SU-DHL-6 (cell line): ENCODE measurements around the gene GLDN.
"Not testable (repeated sequence)": the region's sequence is repeated elsewhere in the genome, so short reads cannot be mapped to it uniquely, and the experiment has no call there.

Source experiments
- H2AFZ ChIP-seq: fragments of 200-600 bp; sonication (generic); 2 replicates; pipeline ENCODE4 v1.6.1; 2014; ENCODE audit warnings: low read depth, mild to moderate bottlenecking, moderate library complexity, mixed read lengths, antibody characterized with exemption, low read length; ENCODE audit not compliant: severe bottlenecking
- H3F3A ChIP-seq: fragments of 200-600 bp; shearing (Covaris generic); 2 replicates; pipeline ENCODE4 v1.6.0; 2016; ENCODE audit warnings: antibody characterized with exemption, mild to moderate bottlenecking; ENCODE audit not compliant: insufficient read depth
- H3K27ac ChIP-seq: fragments of 200-600 bp; sonication (generic); 2 replicates; pipeline ENCODE4 v1.5.1; 2016; ENCODE audit warnings: low read depth, mild to moderate bottlenecking, low read length, moderate library complexity, mixed read lengths
- H3K27me3 ChIP-seq: fragments of 200-600 bp; sonication (generic), shearing (Covaris generic); 2 replicates; pipeline ENCODE4 v1.6.0; 2014; ENCODE audit warnings: mild to moderate bottlenecking, low read length
- H3K36me3 ChIP-seq: fragments of 200-600 bp; sonication (generic); 2 replicates; pipeline ENCODE4 v1.6.1; 2014; ENCODE audit warnings: mild to moderate bottlenecking, low read length, mixed read lengths
- H3K4me2 ChIP-seq: fragments of 300-600, 200-600 bp; shearing (Covaris generic), sonication (generic); 2 replicates; pipeline ENCODE4 v1.6.0; 2014; ENCODE audit warnings: low read length, low read depth, mild to moderate bottlenecking; ENCODE audit not compliant: poor library complexity, severe bottlenecking
- H3K4me3 ChIP-seq: fragments of 200-600 bp; sonication (generic); 2 replicates; pipeline ENCODE4 v1.5.1; 2014; ENCODE audit warnings: antibody characterized with exemption, low read length, mild to moderate bottlenecking, mixed read lengths; ENCODE audit not compliant: insufficient read depth, poor library complexity, severe bottlenecking
- H3K79me2 ChIP-seq: fragments of 200-600 bp; sonication (generic); 2 replicates; pipeline ENCODE4 v1.6.1; 2014; ENCODE audit warnings: mild to moderate bottlenecking, low read length, moderate library complexity; ENCODE audit not compliant: insufficient read depth
- H3K9ac ChIP-seq: fragments of 200-600 bp; sonication (generic); 2 replicates; pipeline ENCODE4 v1.7.0; 2014; ENCODE audit warnings: mild to moderate bottlenecking, low read length
- H3K9me2 ChIP-seq: fragments of 200-600 bp; sonication (generic); replicated peaks from 2 replicates; pipeline ENCODE4 v1.6.1; 2014; ENCODE audit warnings: low read length; ENCODE audit not compliant: insufficient read depth
- H3K9me3 ChIP-seq: fragments of 200-600 bp; sonication (generic); 2 replicates; pipeline ENCODE4 v1.6.1; 2014; ENCODE audit warnings: low read length, mixed read lengths; ENCODE audit not compliant: insufficient read depth
- H4K20me1 ChIP-seq: fragments of 200-600 bp; sonication (generic); 2 replicates; pipeline ENCODE4 v1.6.1; 2014; ENCODE audit warnings: low read depth, mild to moderate bottlenecking, antibody characterized with exemption, low read length, moderate library complexity, mixed read lengths
- CTCF ChIP-seq: fragments of 200-600 bp; sonication (generic); IDR thresholded peaks from one replicate; pipeline ENCODE4 v1.5.1; 2017; ENCODE audit warnings: antibody characterized with exemption, mild to moderate bottlenecking, low read length, moderate library complexity; ENCODE audit not compliant: insufficient read depth, poor library complexity, severe bottlenecking
- EZH2phosphoT487 ChIP-seq: fragments of 200-600 bp; sonication (generic), shearing (Covaris generic); conservative IDR thresholded peaks from 2 replicates; pipeline ENCODE4 v1.6.1; 2018; ENCODE audit warnings: mild to moderate bottlenecking, antibody characterized with exemption, low read length, moderate library complexity, mixed read lengths

GLDN gene

GRCh38 chr15:51444112-51444511, 102.7 kb downstream of the GLDN start:
- no peaks in the 10 kb centered on the region for H3K9me2 ChIP-seq
- no peaks in the 10 kb centered on the region for H3K27me3 ChIP-seq
- no peaks in the 10 kb centered on the region for H3K9me3 ChIP-seq
- TF ChIP-seq EZH2phosphoT487, result no peak
- no peaks in the 10 kb centered on the region for H4K20me1 ChIP-seq
- H3K36me3 ChIP-seq, result no peaks in the 10 kb centered on the region
- H3K79me2 ChIP-seq, result no peaks in the 10 kb centered on the region
- H3K4me2 ChIP-seq, result no peak overlapping the region
- H3K4me3 ChIP-seq, result no peak overlapping the region
- no peaks in the 10 kb centered on the region for H3F3A ChIP-seq
- no peak overlapping the region for H3K27ac ChIP-seq
- no peak overlapping the region for H3K9ac ChIP-seq
- no peak overlapping the region for H2AFZ ChIP-seq

DNA sequence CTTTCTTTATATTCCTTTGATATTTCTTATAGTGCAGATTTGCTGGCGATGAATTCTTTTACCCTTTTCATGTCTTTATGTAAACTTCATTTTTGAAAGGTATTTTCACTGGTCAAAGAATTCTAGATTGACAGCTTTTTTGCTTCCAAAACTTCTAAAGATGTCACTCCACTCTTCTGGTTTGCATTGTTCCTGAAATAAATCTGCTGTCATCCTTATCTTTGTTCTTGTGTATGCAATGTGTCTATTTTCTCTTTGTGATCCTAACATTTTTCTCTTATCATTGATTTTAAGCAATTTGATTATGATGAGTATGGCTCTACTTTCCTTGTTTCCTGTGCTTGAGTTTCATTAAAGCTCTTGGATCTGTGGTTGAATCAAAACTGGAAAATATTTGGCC, 103.4 kb downstream of the GLDN start:
- Histone ChIP-seq H3K4me2 (no peak overlapping the region), H3K9me2 (no peaks in the 10 kb centered on the region), H3F3A (no peaks in the 10 kb centered on the region), H3K9ac (no peak overlapping the region), H2AFZ (no peak overlapping the region), H3K4me3 (no peak overlapping the region), H3K36me3 (no peaks in the 10 kb centered on the region), H3K27ac (no peak overlapping the region), H4K20me1 (no peaks in the 10 kb centered on the region), H3K79me2 (no peaks in the 10 kb centered on the region), H3K9me3 (no peaks in the 10 kb centered on the region), H3K27me3 (no peaks in the 10 kb centered on the region)
- TF ChIP-seq EZH2phosphoT487, result no peak
- no peak for TF ChIP-seq CTCF

DNA sequence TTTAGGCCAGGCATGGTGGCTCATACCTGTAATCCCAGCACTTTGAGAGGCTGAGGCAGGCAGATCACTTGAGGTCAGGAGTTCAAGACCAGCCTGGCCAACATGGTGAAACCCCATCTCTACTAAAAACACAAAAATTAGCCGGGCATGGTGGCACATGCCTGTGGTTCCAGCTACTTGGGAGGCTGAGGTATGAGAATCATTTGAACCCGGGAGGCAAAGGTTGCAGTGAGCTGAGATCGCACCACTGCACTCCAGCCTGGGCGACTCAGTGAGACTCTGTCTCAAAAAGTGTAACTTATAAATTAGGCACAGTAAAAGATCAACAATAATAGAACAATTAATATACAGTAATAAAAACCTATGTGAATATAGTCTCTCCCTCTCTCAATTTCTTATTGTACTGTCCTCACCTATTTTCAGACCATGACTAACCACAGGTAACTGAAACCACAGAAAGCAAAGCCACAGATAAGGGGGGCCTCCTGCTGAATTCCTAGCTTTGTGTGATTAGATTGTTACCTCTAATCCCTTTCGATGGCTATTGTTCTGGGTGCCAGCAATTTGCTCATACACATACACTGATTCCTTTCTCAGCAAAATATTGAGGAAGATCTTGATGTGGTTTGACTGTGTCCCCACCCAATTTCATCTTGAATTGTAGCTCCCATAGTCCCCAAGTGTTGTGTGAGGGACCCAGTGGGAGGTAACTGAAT, 104.7 kb downstream of the GLDN start:
- H4K20me1 ChIP-seq, H3K79me2 ChIP-seq, H3K9me2 ChIP-seq, H3K36me3 ChIP-seq, H3K9me3 ChIP-seq, H3K4me3 ChIP-seq, H3K9ac ChIP-seq, H3K27me3 ChIP-seq, H3K4me2 ChIP-seq, H3F3A ChIP-seq, H3K27ac ChIP-seq, H2AFZ ChIP-seq: not testable (repeated sequence)

DNA sequence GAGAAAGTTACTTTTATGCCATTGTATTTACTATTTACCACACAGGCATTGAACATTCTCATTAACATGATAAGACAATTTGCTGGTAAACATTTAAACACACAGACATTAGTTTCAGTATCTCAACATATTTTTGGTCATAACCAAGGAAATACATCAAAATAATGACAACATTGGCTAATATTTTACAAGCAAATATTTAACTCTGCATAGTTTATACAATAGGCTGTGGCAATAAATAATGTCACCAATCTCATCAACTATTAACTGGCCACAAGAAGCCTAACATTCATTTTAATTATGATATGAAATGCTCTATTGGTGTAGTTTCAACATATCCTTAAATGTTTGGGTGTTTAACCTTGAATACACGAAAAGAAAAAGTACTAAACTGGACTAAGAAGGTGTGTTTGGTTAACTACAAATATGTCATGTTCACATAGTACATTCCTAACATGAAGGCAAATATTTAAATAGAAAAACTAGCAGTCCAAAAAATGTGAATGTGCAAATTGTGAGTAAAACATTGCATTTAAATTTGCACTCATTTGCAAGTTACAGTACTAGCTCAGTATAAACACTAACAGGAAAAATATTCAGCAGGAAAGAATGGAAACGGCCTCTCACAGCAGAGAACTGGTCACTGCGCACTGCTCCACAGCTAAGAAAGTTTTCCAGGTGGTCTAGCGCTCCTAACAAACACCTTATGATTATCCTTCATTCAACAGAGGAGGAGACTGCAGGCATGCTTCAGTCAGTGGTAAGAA, 106.6 kb downstream of the GLDN start:
- no peak overlapping the region for H3K9ac ChIP-seq

More for the DNA sequence above, 106.6 kb downstream of the GLDN start:
- H3F3A ChIP-seq, result no peaks in the 10 kb centered on the region
- H3K9me2 ChIP-seq, result no peaks in the 10 kb centered on the region
- no peaks in the 10 kb centered on the region for H3K9me3 ChIP-seq
- H2AFZ ChIP-seq, result no peak overlapping the region
- no peaks in the 10 kb centered on the region for H3K27me3 ChIP-seq
- no peaks in the 10 kb centered on the region for H3K36me3 ChIP-seq
- no peak overlapping the region for H3K4me3 ChIP-seq
- no peak overlapping the region for H3K4me2 ChIP-seq
- TF ChIP-seq EZH2phosphoT487 (no peak), CTCF (no peak)
- H3K27ac ChIP-seq, result no peak overlapping the region
- no peaks in the 10 kb centered on the region for H4K20me1 ChIP-seq
- no peaks in the 10 kb centered on the region for H3K79me2 ChIP-seq
